B cell (primary cell): ENCODE data around the gene PADI4. TPM values are rescaled to one million over a fixed set of nuclear protein-coding genes. Genes with fewer than 3 reads are reported as not detected.

Experiments used
- ATAC-seq: fragments of 200-7000 bp; cut with Tn5 transposase; one replicate; pipeline ENCODE4 v1.10.0; 2021; ENCODE audit warnings: low read depth, mild to moderate bottlenecking, moderate number of reproducible peaks, moderate library complexity
- CTCF ChIA-PET: fragments of 350-600 bp; sonication (Branson Sonifier 250); formaldehyde crosslinking; loops from one replicate; lab custom pipeline; 2021; ENCODE audit warnings: antibody characterized with exemption, inconsistent platforms; lab: Charles Lee
- POLR2A ChIA-PET: fragments of 350-600 bp; sonication (Branson Sonifier 250); formaldehyde crosslinking; loops from one replicate; lab custom pipeline; 2021; ENCODE audit warnings: antibody characterized with exemption; lab: Charles Lee
- DNase-seq: peaks from one replicate; pipeline ENCODE4 v3.0.0; 2013
- H2AFZ ChIP-seq: 2 replicates; pipeline ENCODE4 v1.6.1; 2012; ENCODE audit warnings: mild to moderate bottlenecking, low read depth, low read length; ENCODE audit not compliant: insufficient read depth, poor library complexity, severe bottlenecking
- H3K27ac ChIP-seq, 2 donors: 1 replicate in 1 of 2; 2 replicates in 1 of 2; pipeline ENCODE4 v1.5.1; 2012 to 2013; ENCODE audit warnings: low read length in 2 of 2, mild to moderate bottlenecking in 2 of 2, moderate library complexity in 1 of 2
- H3K27me3 ChIP-seq, 4 experiments: fragments of 200-600 bp in 1 of 4; sonication (generic) in 1 of 4; replicated peaks in 1 of 4; 1 replicate in 2 of 4; 2 replicates in 2 of 4; pipeline versions ENCODE4 v1.6.1 to v1.7.0; 2013 to 2016; ENCODE audit warnings: low read length in 3 of 4, mild to moderate bottlenecking in 2 of 4, mixed read lengths in 1 of 4, moderate library complexity in 1 of 4; ENCODE audit not compliant: insufficient read depth in 4 of 4, control insufficient read depth in 3 of 4; ENCODE audit errors: control extremely low read depth in 1 of 4
- H3K36me3 ChIP-seq, 2 experiments: replicated peaks in 1 of 2; 1 replicate in 1 of 2; 2 replicates in 1 of 2; pipeline versions ENCODE4 v1.6.1 to v1.7.1; 2013; ENCODE audit warnings: low read length in 1 of 2; ENCODE audit not compliant: insufficient read depth in 2 of 2, control insufficient read depth in 1 of 2; ENCODE audit errors: control extremely low read depth in 1 of 2, extremely low read depth in 1 of 2
- H3K4me1 ChIP-seq, 2 donors: fragments of 200-600 bp in 1 of 2; sonication (generic) in 1 of 2; 1 replicate in 1 of 2; 2 replicates in 1 of 2; pipeline versions ENCODE4 v1.5.1 to v1.6.1; 2013 to 2017; ENCODE audit warnings: low read length in 2 of 2; ENCODE audit not compliant: control insufficient read depth in 2 of 2, insufficient read depth in 2 of 2
- H3K4me2 ChIP-seq: replicated peaks from 2 replicates; pipeline ENCODE3; 2012; ENCODE audit warnings: mild to moderate bottlenecking, low read depth, low read length; ENCODE audit not compliant: poor library complexity, severe bottlenecking
- H3K4me3 ChIP-seq, 5 experiments: fragments of 200-600 bp in 1 of 5; sonication (generic) in 1 of 5; 1 replicate in 3 of 5; 2 replicates in 2 of 5; pipeline versions ENCODE4 v1.5.1 to v1.7.0; 2011 to 2016; ENCODE audit warnings: low read length in 4 of 5, mild to moderate bottlenecking in 4 of 5, low read depth in 2 of 5, control low read depth in 1 of 5, moderate library complexity in 1 of 5; ENCODE audit not compliant: insufficient read depth in 1 of 5; ENCODE audit errors: control extremely low read depth in 1 of 5, extremely low read depth in 1 of 5
- H3K79me2 ChIP-seq: fragments of 200-600 bp; sonication (generic); one replicate; pipeline ENCODE4 v1.6.0; 2016; ENCODE audit warnings: low read length; ENCODE audit not compliant: control insufficient read depth, insufficient read depth
- H3K9ac ChIP-seq: fragments of 200-600 bp; sonication (generic); 2 replicates; pipeline ENCODE4 v1.6.1; 2017; ENCODE audit warnings: mild to moderate bottlenecking, low read length, moderate library complexity
- H3K9me3 ChIP-seq, 3 donors: one replicate each; pipeline versions ENCODE4 v1.6.1 to v1.7.1; 2013; ENCODE audit warnings: low read length in 2 of 3; ENCODE audit not compliant: control insufficient read depth in 2 of 3, insufficient read depth in 1 of 3; ENCODE audit errors: control extremely low read depth in 1 of 3
- H4K20me1 ChIP-seq: 2 replicates; pipeline ENCODE4 v1.6.0; 2012; ENCODE audit warnings: mild to moderate bottlenecking, low read length; ENCODE audit not compliant: insufficient read depth, control insufficient read depth, poor library complexity, severe bottlenecking
- H3K27ac Mint-ChIP-seq: one replicate; pipeline ENCODE4 v1.8.0; 2021; ENCODE audit warnings: mixed read lengths
- H3K27me3 Mint-ChIP-seq: one replicate; pipeline ENCODE4 v1.8.0; 2021; ENCODE audit warnings: mixed read lengths
- H3K4me1 Mint-ChIP-seq: one replicate; pipeline ENCODE4 v1.8.0; 2021; ENCODE audit warnings: mixed read lengths
- H3K4me3 Mint-ChIP-seq: one replicate; pipeline ENCODE4 v1.8.0; 2021; ENCODE audit warnings: mixed read lengths
- H3K9me3 Mint-ChIP-seq: one replicate; pipeline ENCODE4 v1.8.0; 2022; ENCODE audit warnings: mixed read lengths; ENCODE audit not compliant: insufficient read depth
- EZH2 ChIP-seq: IDR thresholded peaks from 2 replicates; pipeline ENCODE4 v1.6.1; 2012; ENCODE audit warnings: borderline replicate concordance, low read depth, mild to moderate bottlenecking, moderate library complexity, low read length; ENCODE audit not compliant: insufficient read depth, poor library complexity, severe bottlenecking
- WGBS: methylation state at CpG from one replicate; pipeline ENCODE4 v1.1.5; 2013; ENCODE audit warnings: missing lambda C conversion rate; ENCODE audit not compliant: insufficient coverage; 5-methylcytosine and 5-hydroxymethylcytosine counted together
- intact Hi-C: fragments of 100-400 bp; cut with micrococcal nuclease; formaldehyde crosslinking; loops from one replicate; pipeline ENCODE4 v1.10.0; 2022
- polyA plus RNA-seq: library from polyadenylated mRNA; depleted of rRNA; stranded (reverse); fragments of >200 nt; gene quantifications from 2 replicates; pipeline ENCODE4 v1.2.3, GENCODE V29; 2012
- total RNA-seq, 2 donors: library from RNA; stranded (reverse); fragments of 120-200 nt in 1 of 2; gene quantifications; 1 replicate in 1 of 2; 2 replicates in 1 of 2; pipeline versions ENCODE4 v1.2.3 to v1.2.4, GENCODE V29; 2013 to 2022
- TF ChIP-seq, protein P1 (sequence below): fragments of 200-600 bp; IDR thresholded peaks from one replicate; pipeline ENCODE4 v1.8.0; 2022; ENCODE audit warnings: antibody characterized with exemption, mild to moderate bottlenecking

The PADI4 gene
- total and polyA plus RNA-seq, 2 donors (not counting 1 experiment from before 2014, with no cell fraction given): 0.44 to 0.85 TPM

GRCh38 chr1:17335821-17336710, 28.1 kb downstream of the PADI4 start:
- no peaks in the 10 kb centered on the region for H3K9me3 Mint-ChIP-seq
- no peaks in the 10 kb centered on the region for H3K9me3 ChIP-seq
- H3K9ac ChIP-seq: no peak overlapping the region
- H3K27ac ChIP-seq: no peak overlapping the region
- intact Hi-C loops: loop anchor here (5.0 kb wide), 1 partner anchor 99 kb away; no protein-coding TSS in a partner anchor
- H3K4me1 Mint-ChIP-seq: no peaks in the 10 kb centered on the region
- H3K27ac Mint-ChIP-seq: no peak overlapping the region
- DNase-seq (peak; percentile 57), ATAC-seq (peak; percentile 51)
- no peaks in the 10 kb centered on the region for H3K79me2 ChIP-seq
- H4K20me1 ChIP-seq: no peaks in the 10 kb centered on the region
- 47% methylated on average over 12 of the region's 20 CpGs for WGBS
- H3K36me3 ChIP-seq: no peaks in the 10 kb centered on the region
- H3K4me3 Mint-ChIP-seq: no peak overlapping the region
- no peak overlapping the region for H3K4me3 ChIP-seq
- peaks cover 0 to 11% (median 0%) of the 10 kb centered on the region in 4 experiments for H3K27me3 ChIP-seq
- H3K27me3 Mint-ChIP-seq: peaks cover 24% of the 10 kb centered on the region
- TF ChIP-seq, protein P1, sequence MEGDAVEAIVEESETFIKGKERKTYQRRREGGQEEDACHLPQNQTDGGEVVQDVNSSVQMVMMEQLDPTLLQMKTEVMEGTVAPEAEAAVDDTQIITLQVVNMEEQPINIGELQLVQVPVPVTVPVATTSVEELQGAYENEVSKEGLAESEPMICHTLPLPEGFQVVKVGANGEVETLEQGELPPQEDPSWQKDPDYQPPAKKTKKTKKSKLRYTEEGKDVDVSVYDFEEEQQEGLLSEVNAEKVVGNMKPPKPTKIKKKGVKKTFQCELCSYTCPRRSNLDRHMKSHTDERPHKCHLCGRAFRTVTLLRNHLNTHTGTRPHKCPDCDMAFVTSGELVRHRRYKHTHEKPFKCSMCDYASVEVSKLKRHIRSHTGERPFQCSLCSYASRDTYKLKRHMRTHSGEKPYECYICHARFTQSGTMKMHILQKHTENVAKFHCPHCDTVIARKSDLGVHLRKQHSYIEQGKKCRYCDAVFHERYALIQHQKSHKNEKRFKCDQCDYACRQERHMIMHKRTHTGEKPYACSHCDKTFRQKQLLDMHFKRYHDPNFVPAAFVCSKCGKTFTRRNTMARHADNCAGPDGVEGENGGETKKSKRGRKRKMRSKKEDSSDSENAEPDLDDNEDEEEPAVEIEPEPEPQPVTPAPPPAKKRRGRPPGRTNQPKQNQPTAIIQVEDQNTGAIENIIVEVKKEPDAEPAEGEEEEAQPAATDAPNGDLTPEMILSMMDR: peak; percentile 93
- TF ChIP-seq EZH2: no peak
- POLR2A ChIA-PET: no interaction called here
- H3K4me1 ChIP-seq: no peaks in the 10 kb centered on the region
- CTCF ChIA-PET: interaction anchor here (0.5 to 6.0 kb wide), 10 partner anchors 24 to 281 kb away, joined by 3 to 25 read pairs (median 6); no protein-coding TSS in a partner anchor
- no peak overlapping the region for H3K4me2 ChIP-seq
- H2AFZ ChIP-seq: no peak overlapping the region
